ENCODE data around the gene CREB3L1. TPM values are rescaled to one million over a fixed set of nuclear protein-coding genes. Genes with fewer than 3 reads are reported as not detected.

CREB3L1 gene
- total and polyA plus RNA-seq, 2 experiments from 2014 or later = 8.5 to 10.4 TPM

GRCh38 chr11:46331282-46331984, 54.0 kb downstream of the CREB3L1 start (continued):
- TF ChIP-seq REST (IDR thresholded peaks at IDR 0.05; ENCODE audit: unreplicated experiment) = no peak
- no peak for TF ChIP-seq ETS1 (IDR thresholded peaks at IDR 0.05)

GRCh38 chr11:46332093-46332567, 54.7 kb downstream of the CREB3L1 start:
- peaks cover 53% of the 10 kb centered on the region for H3K27me3 Mint-ChIP-seq (ENCODE audit: insufficient read depth, low read depth, poor library complexity)
- no peak overlapping the region for H3K27ac Mint-ChIP-seq
- Histone ChIP-seq H3K4me3 (peak overlapping the region; percentile 77), H3K79me2 (replicated peaks; ENCODE audit: insufficient read depth) (no peaks in the 10 kb centered on the region), H4K20me1 (replicated peaks; ENCODE audit: insufficient read depth) (no peaks in the 10 kb centered on the region), H2AFZ (no peak overlapping the region), H3K4me1 (ENCODE audit: insufficient read depth) (peaks cover 39% of the 10 kb centered on the region), H3K9me2 (ENCODE audit: insufficient read depth) (no peaks in the 10 kb centered on the region), H3K27me3 (ENCODE audit: insufficient read depth) (peaks cover 61% of the 10 kb centered on the region), H3K36me3 (ENCODE audit: insufficient read depth) (no peaks in the 10 kb centered on the region; the same call in 1 of the 2 replicates), H3K27ac (ENCODE audit: low read depth) (no peak overlapping the region), H3F3A (replicated peaks; ENCODE audit: low read depth) (peaks cover 16% of the 10 kb centered on the region; the same call in 1 of the 2 replicates), H3K4me2 (peak overlapping the region; percentile 95)
- H3K36me3 Mint-ChIP-seq (ENCODE audit: low read depth) = peaks cover 4% of the 10 kb centered on the region; the same call in 2 of the 3 replicates
- ATAC-seq (no peak), DNase-seq (ENCODE audit: low spot score) (no peak)
- H3K4me3 Mint-ChIP-seq = peak overlapping the region; percentile 71
- H3K9me3 Mint-ChIP-seq = no peaks in the 10 kb centered on the region
- no peak for TF ChIP-seq REST (IDR thresholded peaks at IDR 0.05; ENCODE audit: unreplicated experiment)
- peak; percentile 18 for TF ChIP-seq EZH2 (IDR thresholded peaks at IDR 0.05; ENCODE audit: low read depth, unreplicated experiment)
- H3K4me1 Mint-ChIP-seq = peaks cover 55% of the 10 kb centered on the region

All from GM23338 (cell line).